RWPE2 (cell line): ENCODE results near the gene PTTG1IP.

Experiments used
- ATAC-seq: fragments of 200-7000 bp; cut with Tn5 transposase; 3 replicates; pipeline ENCODE4 v1.9.1; 2021; ENCODE audit warnings: low read depth
- DNase-seq: peaks from one replicate; pipeline ENCODE4 v3.0.0-alpha.2; 2020; ENCODE audit warnings: low spot score
- H3K27ac ChIP-seq: fragments of 450-650 bp; 2 replicates; pipeline ENCODE4 v1.5.1; 2017; ENCODE audit warnings: mild to moderate bottlenecking; ENCODE audit not compliant: poor library complexity, severe bottlenecking
- H3K27me3 ChIP-seq: fragments of 250-450 bp; sonication (Bioruptor Pico); 2 replicates; pipeline ENCODE4 v1.5.1; 2021; ENCODE audit warnings: mild to moderate bottlenecking, moderate library complexity; ENCODE audit not compliant: insufficient read depth, poor library complexity, severe bottlenecking
- H3K36me3 ChIP-seq: fragments of 250-450 bp; sonication (Bioruptor Pico); 2 replicates; pipeline ENCODE4 v1.5.1; 2020; ENCODE audit warnings: low read depth, mild to moderate bottlenecking, moderate library complexity
- H3K4me1 ChIP-seq: fragments of 250-450 bp; sonication (Bioruptor Pico); 2 replicates; pipeline ENCODE4 v1.5.1; 2021; ENCODE audit warnings: mild to moderate bottlenecking, moderate library complexity; ENCODE audit not compliant: insufficient read depth, poor library complexity, severe bottlenecking
- H3K4me3 ChIP-seq: fragments of 250-450 bp; sonication (Bioruptor Pico); 2 replicates; pipeline ENCODE4 v1.5.1; 2021; ENCODE audit warnings: mild to moderate bottlenecking, moderate library complexity; ENCODE audit not compliant: severe bottlenecking
- H3K9me3 ChIP-seq: fragments of 250-450 bp; sonication (Bioruptor Pico); 2 replicates; pipeline ENCODE4 v1.5.1; 2021; ENCODE audit warnings: mild to moderate bottlenecking, moderate library complexity; ENCODE audit not compliant: severe bottlenecking
- CTCF ChIP-seq: fragments of 450-650 bp; IDR thresholded peaks from one replicate; pipeline ENCODE4 v1.5.1; 2017; ENCODE audit warnings: mild to moderate bottlenecking, moderate library complexity; ENCODE audit not compliant: poor library complexity, severe bottlenecking

PTTG1IP gene

DNA sequence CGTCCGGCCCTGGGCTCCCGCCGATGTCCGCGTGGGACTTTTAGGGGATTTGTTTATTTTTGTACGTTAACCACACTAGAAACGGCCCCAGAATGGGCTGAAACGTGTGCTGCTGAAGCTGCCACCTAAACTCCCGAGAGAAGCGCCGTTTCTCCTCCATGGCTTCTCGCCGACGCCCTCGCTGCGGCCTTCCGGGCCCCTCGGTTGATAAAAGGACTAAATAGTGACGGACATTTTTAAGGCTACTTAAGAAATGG, 678 bp upstream of the PTTG1IP start:
- Histone ChIP-seq H3K27ac (peak overlapping the region; percentile 93), H3K27me3 (no peaks in the 10 kb centered on the region), H3K9me3 (no peaks in the 10 kb centered on the region), H3K36me3 (peaks cover 6% of the 10 kb centered on the region; the same call in 1 of the 2 replicates), H3K4me3 (peak overlapping the region; percentile 89), H3K4me1 (peaks cover 55% of the 10 kb centered on the region)
- ATAC-seq (no peak), DNase-seq (no peak)
- no peak for TF ChIP-seq CTCF

DNA sequence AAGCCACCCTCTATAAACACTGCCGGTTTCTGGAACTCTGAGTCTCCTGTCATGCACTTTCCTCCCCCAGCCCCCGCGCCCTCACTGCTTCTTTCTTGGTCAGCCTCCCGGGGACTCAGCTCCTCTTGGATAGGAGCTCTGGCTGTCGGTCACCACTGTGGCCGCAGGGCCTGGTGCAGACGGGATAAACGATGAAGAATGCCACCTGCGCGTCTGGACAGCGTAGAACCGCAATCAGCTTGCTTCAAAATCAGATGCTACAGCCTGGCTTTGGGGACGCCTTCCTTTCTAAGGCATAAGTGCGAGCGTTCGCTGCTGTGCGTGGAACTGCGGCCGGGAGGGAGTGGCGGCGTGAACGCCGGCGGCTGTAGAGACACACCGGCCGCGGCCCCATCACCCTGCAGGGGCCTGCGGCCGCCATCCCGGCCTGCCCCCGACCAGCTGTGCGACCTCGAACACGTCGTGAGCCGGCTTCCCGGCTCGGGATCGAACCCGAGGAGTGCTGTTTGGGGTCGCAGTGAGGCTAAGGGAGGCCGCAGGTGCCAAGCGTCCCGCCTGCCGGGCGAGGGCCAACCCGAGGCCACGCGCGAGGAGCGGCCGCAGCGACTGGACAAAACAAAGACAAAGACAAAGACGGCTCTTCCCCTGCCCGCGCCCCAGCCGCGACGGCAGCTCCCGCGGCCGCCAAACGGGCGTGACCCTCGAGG, 688 bp downstream of the PTTG1IP start:
- TF ChIP-seq CTCF = no peak
- peak; percentile 65 for DNase-seq
- no peaks in the 10 kb centered on the region for H3K27me3 ChIP-seq
- H3K4me3 ChIP-seq = peak overlapping the region; percentile 89
- ATAC-seq = no peak
- peak overlapping the region; percentile 93 for H3K27ac ChIP-seq
- peaks cover 53% of the 10 kb centered on the region for H3K4me1 ChIP-seq
- peaks cover 9% of the 10 kb centered on the region; the same call in 1 of the 2 replicates for H3K36me3 ChIP-seq
- no peaks in the 10 kb centered on the region for H3K9me3 ChIP-seq

DNA sequence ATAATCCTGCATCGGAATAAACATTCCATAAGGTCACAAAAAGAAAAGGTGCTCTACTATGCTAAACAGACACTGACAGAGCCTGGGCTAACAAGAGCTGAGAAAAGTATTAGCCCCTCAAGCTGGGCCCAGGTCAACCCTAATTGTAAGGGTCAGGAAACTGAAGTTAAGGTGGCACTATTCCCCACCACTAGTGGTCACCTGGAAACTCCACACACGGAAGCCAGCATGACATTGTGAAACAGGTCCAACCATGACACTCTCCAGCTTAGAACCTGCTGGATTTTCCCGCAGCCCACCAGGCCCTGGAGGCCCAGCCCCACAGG, 1.2 kb downstream of the PTTG1IP start:
- peak overlapping the region; percentile 93 for H3K27ac ChIP-seq
- peaks cover 14% of the 10 kb centered on the region for H3K36me3 ChIP-seq
- ATAC-seq (no peak), DNase-seq (no peak)
- H3K4me3 ChIP-seq = peak overlapping the region; percentile 89
- H3K9me3 ChIP-seq = no peaks in the 10 kb centered on the region
- TF ChIP-seq CTCF = no peak
- H3K4me1 ChIP-seq = peaks cover 52% of the 10 kb centered on the region
- H3K27me3 ChIP-seq = no peaks in the 10 kb centered on the region

DNA sequence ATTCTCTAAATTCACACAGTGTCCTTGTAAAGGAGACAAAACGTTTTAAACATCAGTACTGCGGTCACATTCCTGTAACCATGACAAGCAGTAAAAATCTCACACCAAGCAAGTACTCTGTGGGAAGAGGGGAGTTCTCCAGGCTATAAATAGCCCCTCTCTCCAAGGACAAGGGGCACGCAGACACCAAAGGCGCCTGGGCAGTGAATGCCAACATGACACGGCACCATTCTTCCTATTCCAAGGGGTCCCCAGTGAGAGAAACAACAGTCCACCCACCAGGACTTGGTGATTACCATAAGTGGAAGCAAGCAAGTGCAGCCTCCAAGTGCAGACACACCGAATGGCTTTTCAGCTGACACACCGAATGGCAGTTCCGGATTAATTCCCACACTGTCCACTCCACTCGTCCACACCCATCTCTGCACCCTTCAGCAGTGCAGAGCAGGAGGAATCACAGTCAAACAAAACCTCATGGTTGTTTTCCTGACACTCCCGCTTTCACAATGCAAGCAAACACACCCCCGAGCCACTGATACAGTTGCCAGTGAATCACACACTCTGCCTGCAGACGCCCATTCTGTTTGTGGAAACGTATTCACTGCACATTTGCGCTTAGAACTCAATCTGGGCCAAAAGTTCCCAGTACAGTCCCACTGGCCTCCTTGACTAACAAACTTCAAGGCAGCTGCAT, 1.8 kb downstream of the PTTG1IP start:
- Histone ChIP-seq H3K27ac (peak overlapping the region; percentile 93), H3K4me1 (peaks cover 57% of the 10 kb centered on the region), H3K4me3 (peak overlapping the region; percentile 89), H3K36me3 (peaks cover 20% of the 10 kb centered on the region), H3K27me3 (no peaks in the 10 kb centered on the region), H3K9me3 (no peaks in the 10 kb centered on the region)
- TF ChIP-seq CTCF = no peak
- peak; percentile 75 for DNase-seq
- ATAC-seq = peak; percentile 41

DNA sequence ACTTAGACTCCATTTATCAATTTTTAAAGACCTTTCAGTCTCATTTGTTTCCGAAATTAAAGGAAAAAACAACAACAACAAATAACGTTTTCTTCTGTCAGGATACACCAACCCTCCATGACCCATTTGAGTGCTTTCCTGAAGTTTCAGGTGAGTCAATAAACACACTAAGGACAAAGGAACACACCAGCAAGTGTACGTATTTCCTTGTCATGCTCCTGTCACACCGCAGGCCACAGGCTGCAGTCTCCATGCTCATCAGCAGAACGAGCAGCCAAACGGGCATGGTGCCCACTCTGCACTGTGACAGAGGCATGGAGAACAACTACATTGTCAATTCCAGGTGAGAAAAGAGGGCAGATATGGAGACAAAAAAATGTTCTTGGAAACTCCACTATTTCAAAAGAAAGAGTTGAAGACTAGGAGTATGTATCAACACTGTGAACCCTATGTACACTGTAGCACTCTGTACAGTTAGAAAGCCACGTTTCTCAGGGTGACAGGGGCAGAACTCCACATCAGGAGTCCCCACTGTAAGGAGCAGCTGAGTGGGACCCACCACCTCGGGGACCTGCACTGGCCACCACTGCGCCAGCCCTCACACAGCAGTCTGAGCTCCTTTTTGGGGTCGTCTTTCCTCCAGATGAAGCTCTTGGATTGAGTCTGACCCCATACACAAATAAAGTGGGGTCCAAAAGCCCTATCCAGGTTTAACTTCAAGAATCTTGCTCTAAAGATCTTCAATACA, 2.6 kb downstream of the PTTG1IP start:
- no peak for TF ChIP-seq CTCF
- H3K36me3 ChIP-seq = peaks cover 21% of the 10 kb centered on the region
- H3K4me3 ChIP-seq = no peak overlapping the region
- H3K4me1 ChIP-seq = peaks cover 58% of the 10 kb centered on the region
- DNase-seq = no peak
- peak overlapping the region; percentile 93 for H3K27ac ChIP-seq
- no peaks in the 10 kb centered on the region for H3K9me3 ChIP-seq
- H3K27me3 ChIP-seq = no peaks in the 10 kb centered on the region
- no peak for ATAC-seq
